ENCODE measurements around the gene DKK3.

The DKK3 gene

DNA sequence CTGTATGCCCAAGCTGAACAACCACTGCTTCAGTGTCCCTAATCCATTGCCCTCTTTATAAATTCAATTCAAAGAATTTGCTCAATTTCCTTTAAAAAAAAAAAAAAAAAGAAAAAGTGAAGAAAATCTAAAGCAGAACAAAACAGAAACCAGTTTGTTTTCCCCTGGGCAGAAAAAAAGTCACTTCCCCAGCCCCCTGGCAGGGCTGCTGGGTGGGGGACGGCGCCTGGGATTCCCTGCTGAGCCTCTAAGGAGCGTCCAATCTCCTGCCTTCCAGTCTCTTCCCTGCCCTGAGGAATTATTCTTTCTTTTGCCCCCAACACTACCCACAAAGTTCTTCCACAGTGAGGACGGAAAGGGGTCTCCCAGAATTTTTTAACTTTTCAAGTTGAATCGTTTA, 23.9 kb downstream of the DKK3 start:
- no peaks in the 10 kb centered on the region for H3K9me3 Mint-ChIP-seq
- H3K27ac Mint-ChIP-seq, result no peak overlapping the region
- no peak overlapping the region for H3K4me3 Mint-ChIP-seq
- TF ChIP-seq CTCF (IDR thresholded peaks at IDR 0.05; ENCODE audit: unreplicated experiment in 3 of 3), result no peak
- no peaks in the 10 kb centered on the region for H3K36me3 Mint-ChIP-seq (ENCODE audit: low read depth)
- peaks cover 24% of the 10 kb centered on the region for H3K4me1 Mint-ChIP-seq
- H3K27me3 Mint-ChIP-seq (ENCODE audit: low read depth), result peaks cover 4% of the 10 kb centered on the region

DNA sequence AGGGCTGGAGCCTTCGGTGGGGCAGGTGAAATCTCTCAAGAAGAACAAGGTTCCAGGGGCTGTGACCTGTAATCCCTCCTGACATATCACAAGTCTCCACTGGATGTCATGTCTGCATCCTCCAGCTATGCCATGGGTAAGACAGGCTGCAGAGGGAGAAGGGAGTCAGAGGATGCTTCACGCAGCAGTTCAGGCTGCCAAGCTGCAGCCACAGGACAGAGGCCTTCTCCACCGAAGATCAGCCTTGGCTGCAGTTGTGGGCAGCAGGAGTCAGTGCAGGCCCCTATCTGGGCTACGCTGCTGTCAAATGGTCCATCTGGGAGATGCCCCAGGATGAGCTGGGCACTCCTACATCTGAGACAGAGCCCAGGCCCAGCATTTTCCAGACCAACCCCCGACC, 25.0 kb downstream of the DKK3 start:
- peaks cover 36% of the 10 kb centered on the region for H3K4me1 Mint-ChIP-seq
- H3K4me3 Mint-ChIP-seq, result no peak overlapping the region
- peaks cover 4% of the 10 kb centered on the region for H3K27me3 Mint-ChIP-seq (ENCODE audit: low read depth)
- TF ChIP-seq CTCF (IDR thresholded peaks at IDR 0.05; ENCODE audit: unreplicated experiment in 3 of 3), result no peak
- no peaks in the 10 kb centered on the region for H3K36me3 Mint-ChIP-seq (ENCODE audit: low read depth)
- H3K9me3 Mint-ChIP-seq, result no peaks in the 10 kb centered on the region
- no peak overlapping the region for H3K27ac Mint-ChIP-seq

GRCh38 chr11:11982975-11983374, 25.5 kb downstream of the DKK3 start:
- H3K36me3 Mint-ChIP-seq (ENCODE audit: low read depth), result no peaks in the 10 kb centered on the region
- no peak overlapping the region for H3K4me3 Mint-ChIP-seq
- no peaks in the 10 kb centered on the region for H3K9me3 Mint-ChIP-seq
- TF ChIP-seq CTCF (IDR thresholded peaks at IDR 0.05; ENCODE audit: unreplicated experiment in 3 of 3), result no peak
- peaks cover 4% of the 10 kb centered on the region for H3K27me3 Mint-ChIP-seq (ENCODE audit: low read depth)
- peaks cover 40% of the 10 kb centered on the region for H3K4me1 Mint-ChIP-seq
- H3K27ac Mint-ChIP-seq, result no peak overlapping the region

DNA sequence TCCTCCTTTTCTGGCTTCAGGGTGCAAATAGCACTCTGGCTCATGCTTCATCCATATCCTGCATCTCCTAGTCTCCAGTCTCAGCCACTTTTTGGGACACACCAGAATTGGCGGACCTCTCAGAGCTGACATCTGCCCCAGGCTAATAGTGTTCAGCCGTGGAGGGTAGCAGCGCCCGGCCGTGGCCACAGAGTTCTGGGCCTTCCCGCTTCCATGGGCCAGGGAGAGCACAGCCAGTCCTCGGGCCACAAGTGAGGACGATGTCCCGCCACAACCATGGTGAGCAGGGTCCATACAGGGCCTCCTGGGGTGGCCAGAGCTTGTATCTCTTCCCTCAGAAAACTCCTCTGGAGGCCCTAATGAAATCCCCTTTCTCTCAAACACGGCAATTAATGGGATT, 26.0 kb downstream of the DKK3 start:
- Mint-ChIP-seq H3K4me1 (peaks cover 45% of the 10 kb centered on the region), H3K36me3 (ENCODE audit: low read depth) (no peaks in the 10 kb centered on the region), H3K27me3 (ENCODE audit: low read depth) (peaks cover 4% of the 10 kb centered on the region), H3K27ac (peak overlapping the region in 2 of 3 experiments; percentile 44 to 95), H3K9me3 (no peaks in the 10 kb centered on the region), H3K4me3 (no peak overlapping the region)
- no peak for TF ChIP-seq CTCF (IDR thresholded peaks at IDR 0.05; ENCODE audit: unreplicated experiment in 3 of 3)

GRCh38 chr11:11981840-11982239, 26.6 kb downstream of the DKK3 start:
- H3K27me3 Mint-ChIP-seq (ENCODE audit: low read depth), result peaks cover 4% of the 10 kb centered on the region
- no peaks in the 10 kb centered on the region for H3K9me3 Mint-ChIP-seq
- H3K27ac Mint-ChIP-seq, result peak overlapping the region in 2 of 3 experiments; percentile 68 to 95
- H3K4me1 Mint-ChIP-seq, result peaks cover 52% of the 10 kb centered on the region
- peaks cover 4% of the 10 kb centered on the region for H3K36me3 Mint-ChIP-seq (ENCODE audit: low read depth)
- no peak overlapping the region for H3K4me3 Mint-ChIP-seq
- TF ChIP-seq CTCF (IDR thresholded peaks at IDR 0.05; ENCODE audit: unreplicated experiment in 3 of 3), result no peak

DNA sequence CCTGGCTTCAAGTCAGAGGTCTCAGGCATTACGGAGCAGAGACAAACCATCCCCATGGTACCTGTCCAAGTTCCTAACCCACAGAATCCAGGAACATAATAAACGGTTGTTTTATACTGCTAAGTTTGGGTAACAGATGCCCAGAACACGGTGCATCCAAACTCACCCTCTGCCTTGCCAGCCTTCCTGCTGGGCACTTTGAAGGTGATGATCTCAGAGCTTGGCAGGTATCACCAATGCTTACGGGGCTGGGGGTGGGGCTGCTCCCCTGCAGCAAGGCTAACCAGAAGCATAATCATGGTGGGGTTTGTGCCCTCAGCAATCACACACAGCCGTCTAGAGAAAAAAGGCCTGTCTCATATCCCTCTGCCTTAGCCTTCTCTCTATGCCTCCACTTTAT, 27.1 kb downstream of the DKK3 start:
- no peak for TF ChIP-seq CTCF (IDR thresholded peaks at IDR 0.05; ENCODE audit: unreplicated experiment in 3 of 3)
- no peaks in the 10 kb centered on the region for H3K9me3 Mint-ChIP-seq
- H3K27me3 Mint-ChIP-seq (ENCODE audit: low read depth), result peaks cover 4% of the 10 kb centered on the region
- H3K36me3 Mint-ChIP-seq (ENCODE audit: low read depth), result peaks cover 4% of the 10 kb centered on the region
- no peak overlapping the region for H3K4me3 Mint-ChIP-seq
- peaks cover 56% of the 10 kb centered on the region for H3K4me1 Mint-ChIP-seq
- H3K27ac Mint-ChIP-seq, result peak overlapping the region in 2 of 3 experiments; percentile 68 to 95

Measured in nephron (organoid).